MCF 10A (cell line): ENCODE data around the gene PDE2A. TPM values are rescaled to one million over a fixed set of nuclear protein-coding genes. Genes with fewer than 3 reads are reported as not detected.

Experiments
- BruUV-seq: library from RNA; stranded (reverse); fragments of 400-500 nt; replicated peaks from 2 replicates; lab custom pipeline; 2021; lab: Mats Ljungman, UMichigan
- CTCF ChIA-PET: fragments of 300-600 bp; sonication (Branson Sonifier 250); formaldehyde crosslinking; extraction: SDS; loops from one replicate; lab custom pipeline; 2021; ENCODE audit warnings: antibody characterized with exemption, inconsistent platforms; lab: Yijun Ruan, JAX
- POLR2A ChIA-PET: fragments of 300-600, 350-650 bp; sonication (Branson Sonifier 250); formaldehyde crosslinking; extraction: SDS; loops from one replicate; lab custom pipeline; 2020; ENCODE audit warnings: antibody characterized with exemption, inconsistent platforms; lab: Yijun Ruan, JAX
- DNase-seq: peaks from one replicate; pipeline ENCODE4 v3.0.0-alpha.2; 2018; ENCODE audit not compliant: unreplicated experiment
- H3K27ac Mint-ChIP-seq: one replicate; pipeline ENCODE4 v1.8.0; 2022; ENCODE audit warnings: mild to moderate bottlenecking, low read depth, mixed read lengths; ENCODE audit not compliant: unreplicated experiment
- H3K27me3 Mint-ChIP-seq: one replicate; pipeline ENCODE4 v1.8.0; 2022; ENCODE audit warnings: mixed read lengths; ENCODE audit not compliant: insufficient read depth, unreplicated experiment
- H3K36me3 Mint-ChIP-seq: one replicate; pipeline ENCODE4 v1.8.0; 2022; ENCODE audit warnings: mild to moderate bottlenecking, moderate library complexity, mixed read lengths; ENCODE audit not compliant: insufficient read depth, unreplicated experiment
- H3K4me1 Mint-ChIP-seq: one replicate; pipeline ENCODE4 v1.8.0; 2022; ENCODE audit warnings: mixed read lengths; ENCODE audit not compliant: insufficient read depth, unreplicated experiment
- H3K4me3 Mint-ChIP-seq: one replicate; pipeline ENCODE4 v1.8.0; 2022; ENCODE audit warnings: mild to moderate bottlenecking, moderate library complexity, mixed read lengths; ENCODE audit not compliant: unreplicated experiment
- H3K9me3 Mint-ChIP-seq: one replicate; pipeline ENCODE4 v1.8.0; 2022; ENCODE audit warnings: mixed read lengths; ENCODE audit not compliant: unreplicated experiment
- CTCF ChIP-seq: fragments of 200-600 bp; IDR thresholded peaks from one replicate; pipeline ENCODE4 v1.8.0; 2022; ENCODE audit warnings: antibody characterized with exemption, mild to moderate bottlenecking; ENCODE audit not compliant: unreplicated experiment
- intact Hi-C: fragments of 100-400 bp; cut with micrococcal nuclease; formaldehyde crosslinking; loops from 2 replicates; pipeline ENCODE4 v1.14.1; 2022
- total RNA-seq: library from RNA; stranded (reverse); gene quantifications from 2 replicates; pipeline ENCODE4 v1.2.3, GENCODE V29; 2022

Gene PDE2A
- total RNA-seq, 1 experiment from 2014 or later, result 1.9 TPM

GRCh38 chr11:72579816-72580641 lies 94.2 kb downstream of the PDE2A start:
- H3K4me1 Mint-ChIP-seq, result peaks cover 7% of the 10 kb centered on the region
- no peaks in the 10 kb centered on the region for H3K9me3 Mint-ChIP-seq
- no peak overlapping the region for H3K27ac Mint-ChIP-seq
- DNase-seq, result no peak
- no peaks in the 10 kb centered on the region for H3K27me3 Mint-ChIP-seq
- intact Hi-C loops, result no loop called here
- no TSS peak for BruUV-seq
- POLR2A ChIA-PET, result interaction anchor here (0.7 to 0.8 kb wide), 2 partner anchors 102 to 271 kb away, joined by 3 read pairs; no protein-coding TSS in a partner anchor
- no peak for TF ChIP-seq CTCF
- H3K4me3 Mint-ChIP-seq, result no peak overlapping the region
- H3K36me3 Mint-ChIP-seq, result no peaks in the 10 kb centered on the region
- CTCF ChIA-PET, result interaction anchor here (0.7 to 0.8 kb wide), 2 partner anchors 8 to 102 kb away, joined by 3 read pairs; no protein-coding TSS in a partner anchor

GRCh38 chr11:72578991-72579815 lies 95.0 kb downstream of the PDE2A start:
- H3K4me3 Mint-ChIP-seq, result no peak overlapping the region
- ChIA-PET CTCF (interaction anchor here (0.8 to 1.2 kb wide), 3 partner anchors 9 to 108 kb away, joined by 3 to 4 read pairs (median 3); no protein-coding TSS in a partner anchor), POLR2A (no interaction called here)
- H3K9me3 Mint-ChIP-seq, result no peaks in the 10 kb centered on the region
- no TSS peak for BruUV-seq
- H3K27ac Mint-ChIP-seq, result no peak overlapping the region
- TF ChIP-seq CTCF, result no peak
- no peak for DNase-seq
- intact Hi-C loops, result no loop called here
- no peaks in the 10 kb centered on the region for H3K36me3 Mint-ChIP-seq
- H3K4me1 Mint-ChIP-seq, result peaks cover 14% of the 10 kb centered on the region
- no peaks in the 10 kb centered on the region for H3K27me3 Mint-ChIP-seq

- peaks cover 17% of the 10 kb centered on the region for H3K4me1 Mint-ChIP-seq
- no peak overlapping the region for H3K4me3 Mint-ChIP-seq
- intact Hi-C loops, result no loop called here
- POLR2A ChIA-PET, result no interaction called here
- BruUV-seq, result no TSS peak
- no peak for TF ChIP-seq CTCF
- DNase-seq, result no peak
- no peaks in the 10 kb centered on the region for H3K36me3 Mint-ChIP-seq
- CTCF ChIA-PET, result interaction anchor here (0.7 to 1.2 kb wide), 3 partner anchors 97 to 844 kb away, joined by 3 to 4 read pairs (median 4); no protein-coding TSS in a partner anchor
- H3K9me3 Mint-ChIP-seq, result no peaks in the 10 kb centered on the region
- no peaks in the 10 kb centered on the region for H3K27me3 Mint-ChIP-seq
- no peak overlapping the region for H3K27ac Mint-ChIP-seq
These were observed 95.7 kb downstream of the PDE2A start for GRCh38 chr11:72578566-72578965.
